BE2C (cell line): Measurements from ENCODE around the gene LENEP.
A peak's percentile ranks its signal among the peaks of the same experiment; 100 is the strongest.

Experiments
- DNase-seq: peaks from one replicate; pipeline ENCODE4 v3.0.0-alpha.2; 2020
- H3K27me3 ChIP-seq: fragments of 250-450 bp; sonication (Bioruptor Pico); 2 replicates; pipeline ENCODE4 v1.5.1; 2020; ENCODE audit warnings: mild to moderate bottlenecking
- H3K36me3 ChIP-seq: fragments of 250-450 bp; sonication (Bioruptor Pico); 2 replicates; pipeline ENCODE4 v1.5.1; 2020; ENCODE audit warnings: mild to moderate bottlenecking
- H3K4me1 ChIP-seq: fragments of 250-450 bp; sonication (Bioruptor Pico); 2 replicates; pipeline ENCODE4 v1.5.1; 2020
- H3K4me3 ChIP-seq: 2 replicates; pipeline ENCODE4 v1.5.1; 2011; ENCODE audit warnings: low read depth, low read length
- H3K9me3 ChIP-seq: fragments of 250-450 bp; sonication (Bioruptor Pico); 2 replicates; pipeline ENCODE4 v1.5.1; 2020
- CTCF ChIP-seq: IDR thresholded peaks from 2 replicates; pipeline ENCODE4 v1.5.1; 2012; ENCODE audit warnings: mild to moderate bottlenecking, low read depth, low read length

LENEP gene

GRCh38 chr1:154989195-154989860 is 4.1 kb upstream of the LENEP start:
- DNase-seq, result no peak
- Histone ChIP-seq H3K4me3 (no peak overlapping the region), H3K36me3 (peaks cover 54% of the 10 kb centered on the region), H3K27me3 (no peaks in the 10 kb centered on the region), H3K9me3 (no peaks in the 10 kb centered on the region), H3K4me1 (no peaks in the 10 kb centered on the region)
- TF ChIP-seq CTCF, result no peak

GRCh38 chr1:154990276-154990675 is 3.1 kb upstream of the LENEP start:
- Histone ChIP-seq H3K36me3 (peaks cover 54% of the 10 kb centered on the region), H3K27me3 (no peaks in the 10 kb centered on the region), H3K4me3 (no peak overlapping the region), H3K4me1 (no peaks in the 10 kb centered on the region), H3K9me3 (no peaks in the 10 kb centered on the region)
- TF ChIP-seq CTCF, result no peak
- no peak for DNase-seq

- H3K9me3 ChIP-seq, result no peaks in the 10 kb centered on the region
- H3K4me3 ChIP-seq, result no peak overlapping the region
- DNase-seq, result peak; percentile 56
- no peaks in the 10 kb centered on the region for H3K27me3 ChIP-seq
- TF ChIP-seq CTCF, result peak; percentile 36
- H3K36me3 ChIP-seq, result peaks cover 34% of the 10 kb centered on the region
- H3K4me1 ChIP-seq, result no peaks in the 10 kb centered on the region
These were observed 440 bp upstream of the LENEP start for GRCh38 chr1:154992721-154993571.

- H3K4me1 ChIP-seq, result peaks cover 3% of the 10 kb centered on the region; the same call in 1 of the 2 replicates
- no peak for DNase-seq
- H3K27me3 ChIP-seq, result no peaks in the 10 kb centered on the region
- TF ChIP-seq CTCF, result no peak
- H3K36me3 ChIP-seq, result peaks cover 22% of the 10 kb centered on the region
- no peaks in the 10 kb centered on the region for H3K9me3 ChIP-seq
- H3K4me3 ChIP-seq, result no peak overlapping the region
These were observed 842 bp downstream of the LENEP start for GRCh38 chr1:154994269-154994587.

- H3K36me3 ChIP-seq, result peaks cover 18% of the 10 kb centered on the region
- no peak overlapping the region for H3K4me3 ChIP-seq
- DNase-seq, result no peak
- no peaks in the 10 kb centered on the region for H3K9me3 ChIP-seq
- no peak for TF ChIP-seq CTCF
- H3K27me3 ChIP-seq, result no peaks in the 10 kb centered on the region
- peaks cover 3% of the 10 kb centered on the region; the same call in 1 of the 2 replicates for H3K4me1 ChIP-seq
These were observed 1.2 kb downstream of the LENEP start for GRCh38 chr1:154994591-154994990.
